HG02798 (cell line): ENCODE results near the gene TP53.

Experiments
- ATAC-seq: cut with Tn5 transposase; IDR thresholded peaks from one replicate; pipeline ENCODE4 v1.9.1; 2021; ENCODE audit warnings: mild to moderate bottlenecking; ENCODE audit not compliant: unreplicated experiment, poor library complexity

TP53 gene

GRCh38 chr17:7687072-7687907 is at the start of gene TP53:
Gene TP53, minus strand, starts transcription at chr17:7687490. Its CDS starts 10,896 bp downstream, at chr17:7676594.
- peak; percentile 38 for ATAC-seq

GRCh38 chr17:7732981-7733539 is 45.8 kb upstream of the TP53 start:
- ATAC-seq, result no peak

- ATAC-seq, result no peak
Observed at GRCh38 chr17:7729816-7730215, 42.5 kb upstream of the TP53 start.

- no peak for ATAC-seq
Observed at GRCh38 chr17:7727886-7728285, 40.6 kb upstream of the TP53 start.

- ATAC-seq, result no peak
Observed at GRCh38 chr17:7721612-7722011, 34.3 kb upstream of the TP53 start.

- ATAC-seq, result no peak
Observed at GRCh38 chr17:7720125-7720524, 32.8 kb upstream of the TP53 start.

GRCh38 chr17:7719661-7720060 is 32.4 kb upstream of the TP53 start:
- no peak for ATAC-seq

- no peak for ATAC-seq
Observed at GRCh38 chr17:7717756-7718350, 30.6 kb upstream of the TP53 start.

GRCh38 chr17:7716901-7717755 is 29.8 kb upstream of the TP53 start, which contains the start of gene DNAH2:
Gene DNAH2, plus strand, starts transcription at chr17:7717744. Its CDS starts 1,991 bp downstream, at chr17:7719735.
- ATAC-seq, result peak; percentile 47

- no peak for ATAC-seq
Observed at GRCh38 chr17:7715936-7716886, 28.9 kb upstream of the TP53 start.

- ATAC-seq, result no peak
Observed at GRCh38 chr17:7714721-7715594, 27.7 kb upstream of the TP53 start.

- ATAC-seq, result no peak
Observed at GRCh38 chr17:7713782-7714181, 26.5 kb upstream of the TP53 start.

- ATAC-seq, result no peak
Observed at GRCh38 chr17:7712111-7712771, 25.0 kb upstream of the TP53 start.

GRCh38 chr17:7711051-7711755 is 23.9 kb upstream of the TP53 start:
- ATAC-seq, result no peak

- no peak for ATAC-seq
Observed at GRCh38 chr17:7710301-7710700, 23.0 kb upstream of the TP53 start.

GRCh38 chr17:7709031-7709430 is 21.7 kb upstream of the TP53 start:
- ATAC-seq, result no peak
